Activated T-helper 1 cell treated with Interleukin-2 at 50 U/mL for 16 hours (primary cell): ENCODE data around the gene NFKBIE.
A peak's percentile ranks its signal among the peaks of the same experiment; 100 is the strongest.
"Not testable (repeated sequence)": the region's sequence is repeated elsewhere in the genome, so short reads cannot be mapped to it uniquely, and the experiment has no call there.

Experiments
- DNase-seq: peaks from one replicate; pipeline ENCODE4 v3.0.0-alpha.2; 2020; ENCODE audit warnings: low read depth

NFKBIE gene

DNA sequence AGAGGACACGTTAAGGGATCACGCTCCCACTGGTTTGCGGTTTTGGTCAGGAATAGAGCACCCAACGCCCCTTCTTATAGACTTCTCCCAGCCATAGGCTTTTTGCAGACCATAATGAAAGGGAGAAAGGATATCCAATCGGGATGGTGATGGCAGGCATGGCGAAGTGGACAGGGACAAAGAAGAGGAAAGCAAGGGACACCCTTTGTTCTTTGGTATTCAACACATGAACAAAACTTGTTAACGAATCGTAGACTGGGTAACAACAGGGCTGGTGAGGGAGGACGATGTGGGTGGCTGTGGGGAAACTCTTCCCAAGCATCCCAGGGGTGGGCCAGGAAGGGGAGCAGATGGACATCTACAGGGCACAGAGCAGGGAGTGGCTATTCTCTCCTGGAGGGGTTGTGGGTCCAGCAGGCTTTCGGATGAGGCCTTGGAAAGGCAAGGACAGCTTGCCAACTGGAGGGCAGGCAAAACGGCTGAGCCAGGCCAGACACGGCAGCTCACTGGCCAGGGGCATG, 19.9 kb downstream of the NFKBIE start:
- DNase-seq: no peak

GRCh38 chr6:44243345-44243744, 22.0 kb downstream of the NFKBIE start:
- no peak for DNase-seq

- no peak for DNase-seq
Observed at GRCh38 chr6:44238687-44239350, 26.5 kb downstream of the NFKBIE start.

GRCh38 chr6:44237813-44238433, 27.4 kb downstream of the NFKBIE start:
- peak; percentile 72 for DNase-seq

GRCh38 chr6:44237021-44237812, 28.1 kb downstream of the NFKBIE start:
- peak; percentile 39 for DNase-seq

DNA sequence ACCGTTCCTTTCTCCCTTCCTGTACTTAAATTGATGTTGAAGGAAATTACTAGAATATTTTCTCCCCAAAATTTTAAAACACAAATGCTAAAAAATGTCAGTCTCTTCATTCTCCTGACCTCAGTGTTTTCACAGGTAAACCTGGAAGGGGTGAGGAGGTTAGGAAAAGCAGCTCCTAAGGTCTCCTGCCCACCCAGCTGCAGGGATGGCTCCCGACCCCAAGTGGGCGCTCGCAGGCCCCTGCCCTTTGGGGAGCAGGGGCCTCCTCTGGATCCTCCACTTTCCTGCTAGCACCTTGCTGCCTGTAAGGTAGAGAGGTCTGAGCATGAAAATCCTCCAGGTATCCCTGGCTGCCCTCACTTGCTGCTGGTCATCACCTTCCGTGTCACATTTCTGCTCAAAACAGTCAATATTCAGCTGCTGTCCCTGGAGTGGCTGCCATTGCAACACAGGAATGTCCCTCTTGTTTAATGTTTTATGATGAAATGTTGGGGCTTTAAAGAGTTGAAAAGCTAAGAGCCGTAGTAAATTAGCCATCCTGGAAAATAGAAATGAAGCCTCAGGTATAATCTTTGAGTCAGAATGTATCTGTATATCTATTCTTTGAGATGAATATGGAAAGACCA, 29.3 kb downstream of the NFKBIE start:
- no peak for DNase-seq

DNA sequence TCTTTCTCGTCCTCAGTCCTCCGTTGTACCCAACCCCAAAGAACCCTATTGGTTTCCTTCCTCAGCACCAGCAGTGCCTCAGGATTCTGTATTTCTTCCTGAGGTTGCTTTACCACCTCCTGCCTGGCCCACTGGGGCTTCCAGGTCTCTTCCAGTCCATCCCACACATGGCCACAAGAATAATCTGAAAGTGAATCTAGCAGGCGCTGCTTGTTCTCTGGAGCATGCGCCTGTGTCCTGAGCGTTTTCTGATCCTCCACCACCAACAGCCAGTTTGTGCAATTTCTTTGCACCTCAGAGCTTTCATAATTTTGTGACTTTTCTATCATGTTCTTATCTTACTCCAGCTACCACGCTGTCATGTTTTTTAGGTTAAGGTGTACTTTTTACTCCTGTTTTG, 30.1 kb downstream of the NFKBIE start:
- no peak for DNase-seq

GRCh38 chr6:44234101-44235025, 31.0 kb downstream of the NFKBIE start:
- no peak for DNase-seq

GRCh38 chr6:44233567-44234100, 31.7 kb downstream of the NFKBIE start:
- no peak for DNase-seq

DNA sequence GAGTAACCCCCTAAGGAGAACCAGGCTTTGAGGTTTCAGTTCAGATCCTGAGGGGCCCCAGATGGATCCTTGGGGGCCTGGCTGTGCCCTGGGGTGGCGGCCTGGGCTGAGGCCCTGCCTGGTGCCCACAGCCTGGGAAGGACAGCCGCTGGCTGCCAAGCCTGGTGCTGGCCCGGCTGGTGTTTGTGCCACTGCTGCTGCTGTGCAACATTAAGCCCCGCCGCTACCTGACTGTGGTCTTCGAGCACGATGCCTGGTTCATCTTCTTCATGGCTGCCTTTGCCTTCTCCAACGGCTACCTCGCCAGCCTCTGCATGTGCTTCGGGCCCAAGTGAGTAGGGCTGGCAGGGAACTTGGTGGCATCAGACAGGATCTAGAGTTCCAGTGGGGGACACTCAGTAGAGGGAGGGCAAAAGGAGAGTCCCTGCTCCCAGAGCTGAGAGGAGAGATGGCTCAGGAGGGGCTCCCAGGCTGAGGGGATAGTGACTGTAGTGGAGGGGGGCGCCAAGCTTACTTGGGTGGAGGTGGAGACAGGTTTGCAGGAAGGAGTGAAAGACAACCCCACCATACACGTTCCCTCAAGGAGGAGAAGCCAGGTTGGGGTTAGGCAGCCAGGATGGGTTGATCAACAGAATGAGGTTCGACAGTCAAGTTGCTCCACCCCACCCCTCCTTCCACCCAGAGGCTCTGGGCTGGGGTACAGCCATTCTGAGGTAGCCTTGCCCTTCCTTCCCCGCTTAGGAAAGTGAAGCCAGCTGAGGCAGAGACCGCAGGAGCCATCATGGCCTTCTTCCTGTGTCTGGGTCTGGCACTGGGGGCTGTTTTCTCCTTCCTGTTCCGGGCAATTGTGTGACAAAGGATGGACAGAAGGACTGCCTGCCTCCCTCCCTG, 32.4 kb downstream of the NFKBIE start:
- no peak for DNase-seq

DNA sequence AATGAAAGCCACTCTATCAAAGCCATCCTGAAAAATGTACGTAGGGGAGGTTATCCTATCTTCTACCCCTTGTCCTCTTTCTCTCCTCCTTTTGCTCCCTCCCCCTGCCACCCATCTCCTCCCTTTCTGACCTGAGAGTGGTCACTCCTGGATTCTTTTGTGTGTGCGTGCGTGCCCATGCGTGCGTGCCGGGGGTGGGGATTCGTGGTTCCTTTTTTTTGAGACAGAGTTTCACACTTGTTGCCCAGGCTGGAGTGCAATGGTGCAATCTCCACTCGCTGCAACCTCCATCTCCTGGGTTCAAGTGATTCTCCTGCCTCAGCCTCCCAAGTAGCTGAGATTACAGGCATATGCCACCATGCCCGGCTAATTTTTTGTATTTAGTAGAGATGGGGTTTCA, 33.9 kb downstream of the NFKBIE start:
- not testable (repeated sequence) for DNase-seq

DNA sequence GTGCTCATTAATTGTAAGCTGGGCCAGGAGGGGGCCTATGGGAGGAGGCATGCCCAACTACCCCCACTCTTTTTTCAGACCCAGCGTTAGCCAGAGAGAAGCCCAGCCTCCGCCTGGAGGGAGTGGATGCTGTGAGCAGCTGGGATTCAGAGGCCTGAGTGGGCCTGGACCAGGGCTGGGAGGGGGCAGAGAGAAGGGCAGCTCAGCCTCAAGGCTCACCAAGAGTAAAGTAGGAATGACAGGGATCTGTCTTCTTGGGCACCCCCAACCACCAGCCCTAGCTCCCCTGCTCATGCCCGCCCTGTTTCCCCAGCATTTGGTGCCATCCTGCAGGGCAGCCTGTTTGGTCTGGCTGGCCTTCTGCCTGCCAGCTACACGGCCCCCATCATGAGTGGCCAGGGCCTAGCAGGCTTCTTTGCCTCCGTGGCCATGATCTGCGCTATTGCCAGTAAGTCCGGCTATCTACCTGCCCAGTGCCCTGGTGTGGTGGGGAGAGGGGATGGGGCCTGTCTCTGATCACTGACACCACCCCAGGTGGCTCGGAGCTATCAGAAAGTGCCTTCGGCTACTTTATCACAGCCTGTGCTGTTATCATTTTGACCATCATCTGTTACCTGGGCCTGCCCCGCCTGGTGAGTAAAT, 35.2 kb downstream of the NFKBIE start:
- DNase-seq: no peak

DNA sequence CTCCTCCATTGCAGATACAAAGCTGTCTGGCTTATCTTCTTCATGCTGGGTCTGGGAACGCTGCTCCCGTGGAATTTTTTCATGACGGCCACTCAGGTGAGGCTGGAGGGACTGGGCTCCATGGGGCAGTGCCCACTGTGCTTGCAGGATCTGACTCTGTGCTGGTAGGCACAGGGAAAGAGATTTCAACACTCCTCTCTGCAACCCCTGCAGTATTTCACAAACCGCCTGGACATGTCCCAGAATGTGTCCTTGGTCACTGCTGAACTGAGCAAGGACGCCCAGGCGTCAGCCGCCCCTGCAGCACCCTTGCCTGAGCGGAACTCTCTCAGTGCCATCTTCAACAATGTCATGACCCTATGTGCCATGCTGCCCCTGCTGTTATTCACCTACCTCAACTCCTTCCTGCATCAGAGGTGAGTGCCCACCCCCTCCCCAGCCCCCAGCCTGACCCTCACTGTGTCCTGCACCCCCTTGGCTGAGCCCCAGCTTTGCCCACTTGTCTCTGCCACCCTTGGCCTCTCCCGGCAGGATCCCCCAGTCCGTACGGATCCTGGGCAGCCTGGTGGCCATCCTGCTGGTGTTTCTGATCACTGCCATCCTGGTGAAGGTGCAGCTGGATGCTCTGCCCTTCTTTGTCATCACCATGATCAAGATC, 35.8 kb downstream of the NFKBIE start:
- no peak for DNase-seq

DNA sequence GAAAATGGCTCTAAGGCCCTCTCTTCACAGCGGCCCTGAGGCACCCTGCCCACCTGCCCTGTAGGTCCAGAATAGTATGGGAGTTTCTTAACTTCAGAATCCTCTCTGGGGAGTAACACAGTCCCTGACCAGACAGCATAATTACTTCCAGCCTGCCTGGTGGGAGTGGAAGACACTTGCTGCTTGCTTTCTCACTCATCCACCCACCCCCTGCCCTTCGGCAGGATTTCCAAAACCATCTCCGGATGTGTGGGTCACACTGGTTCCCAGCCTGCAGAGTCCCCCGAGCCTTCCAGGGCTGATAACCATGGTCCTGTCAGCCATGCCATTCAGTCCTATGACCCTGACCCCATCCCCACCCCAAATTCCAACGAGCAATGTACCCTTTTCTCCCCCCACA, 36.5 kb downstream of the NFKBIE start:
- no peak for DNase-seq

DNA sequence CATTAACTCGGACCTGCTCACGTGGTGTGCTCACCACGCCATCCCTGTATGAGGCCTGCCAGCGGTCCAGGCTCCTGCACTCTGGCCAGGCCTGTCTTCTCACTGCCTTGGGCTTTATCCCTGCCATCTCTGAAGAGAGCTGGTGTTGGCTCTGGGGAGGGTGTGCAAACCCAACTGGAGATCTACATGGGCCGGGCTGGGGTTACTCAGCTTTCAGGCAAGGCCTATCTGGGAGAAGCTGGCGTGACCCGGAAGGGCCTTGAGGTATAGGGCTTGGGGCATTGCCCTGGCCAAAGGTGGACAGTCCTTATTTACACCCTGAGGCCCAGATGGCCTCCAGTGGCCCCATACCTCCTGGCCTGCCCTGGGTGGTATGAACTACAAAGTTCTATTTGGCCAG, 36.9 kb downstream of the NFKBIE start:
- DNase-seq: no peak

DNA sequence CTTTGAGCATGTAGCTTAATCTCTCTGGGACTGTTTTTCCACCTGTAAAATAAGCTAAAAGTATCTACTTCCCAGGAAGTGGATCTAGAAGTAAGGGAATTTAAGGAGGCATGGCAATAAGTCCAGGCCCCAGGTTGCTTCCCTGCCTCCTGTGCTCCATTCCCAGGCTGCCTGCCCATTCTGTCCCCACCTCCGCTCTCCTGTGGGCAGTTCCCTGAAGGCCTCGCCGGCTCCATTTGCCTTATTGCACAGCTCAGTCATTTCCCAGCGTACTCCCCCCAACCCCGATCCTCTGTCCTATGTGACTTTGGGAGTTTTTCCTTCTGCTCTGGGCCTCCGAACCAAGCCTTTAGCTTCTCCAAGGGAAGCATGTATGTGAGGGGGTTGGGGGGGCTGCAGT, 37.3 kb downstream of the NFKBIE start:
- DNase-seq: no peak

DNA sequence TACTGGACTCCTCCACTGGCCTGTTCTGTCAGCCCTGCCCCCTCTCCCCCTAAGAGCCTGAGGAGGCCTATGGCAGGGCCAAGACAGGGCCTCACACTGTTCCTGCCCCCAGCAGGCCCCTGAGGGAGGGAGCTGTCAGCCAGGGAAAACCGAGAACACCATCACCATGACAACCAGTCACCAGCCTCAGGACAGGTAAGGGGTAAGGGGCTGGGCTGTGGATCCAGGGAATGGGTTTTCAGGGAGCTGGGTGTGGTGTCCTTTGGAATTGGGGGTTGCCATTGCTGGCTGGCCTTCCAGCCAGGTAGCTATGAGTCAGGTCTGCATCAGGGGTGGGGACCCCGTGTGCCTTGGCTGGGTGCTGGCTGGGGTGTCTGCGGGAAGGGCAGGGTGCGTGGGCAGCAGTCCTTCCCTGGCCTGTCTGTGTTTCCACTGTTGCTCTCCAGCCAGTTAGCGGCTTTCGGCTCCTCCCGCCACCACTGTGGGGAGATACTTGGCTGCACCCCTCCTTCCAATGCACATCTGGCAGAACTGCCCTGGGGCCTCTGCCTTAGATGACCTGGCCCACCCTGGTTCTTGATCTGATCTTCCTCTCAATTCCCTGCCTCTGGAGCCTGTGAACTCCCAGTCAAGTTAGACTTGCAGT, 38.1 kb downstream of the NFKBIE start:
- DNase-seq: no peak

- DNase-seq: no peak
Observed at GRCh38 chr6:44226368-44227147, 38.8 kb downstream of the NFKBIE start.
